Measurements from ENCODE around the gene CACNA1S. TPM values are rescaled to one million over a fixed set of nuclear protein-coding genes. Genes with fewer than 3 reads are reported as not detected.

The CACNA1S gene
- polyA plus RNA-seq, 2 donors, result not detected

- Histone ChIP-seq H3K4me3 (ENCODE audit: low read depth in 1 of 2, low read length in 2 of 2) (no peak overlapping the region), H3K36me3 (ENCODE audit: control insufficient read depth in 2 of 2, insufficient read depth in 2 of 2, low read length in 1 of 2) (no peaks in the 10 kb centered on the region), H3K27me3 (ENCODE audit: control insufficient read depth in 1 of 2, insufficient read depth in 2 of 2, low read length in 2 of 2) (no peaks in the 10 kb centered on the region), H3K27ac (ENCODE audit: low read depth in 2 of 2, low read length in 1 of 2) (no peak overlapping the region), H3K9me3 (ENCODE audit: control insufficient read depth in 2 of 2, insufficient read depth in 1 of 2, low read depth in 1 of 2, low read length in 1 of 2) (no peaks in the 10 kb centered on the region), H3K4me1 (ENCODE audit: control insufficient read depth in 2 of 2, insufficient read depth in 2 of 2, low read length in 1 of 2) (no peaks in the 10 kb centered on the region)
- 84 to 86% methylated on average over 17 of the region's 17 CpGs for WGBS, 2 donors
These were observed 15.0 kb downstream of the CACNA1S start for GRCh38 chr1:201096977-201097856.

GRCh38 chr1:201096041-201096461 lies 16.2 kb downstream of the CACNA1S start:
- no peaks in the 10 kb centered on the region for H3K36me3 ChIP-seq (ENCODE audit: control insufficient read depth in 2 of 2, insufficient read depth in 2 of 2, low read length in 1 of 2)
- WGBS, 2 donors, result 52 to 67% methylated on average over 5 of the region's 5 CpGs
- H3K27ac ChIP-seq (ENCODE audit: low read depth in 2 of 2, low read length in 1 of 2), result no peak overlapping the region
- H3K9me3 ChIP-seq (ENCODE audit: control insufficient read depth in 2 of 2, insufficient read depth in 1 of 2, low read depth in 1 of 2, low read length in 1 of 2), result no peaks in the 10 kb centered on the region
- no peak overlapping the region for H3K4me3 ChIP-seq (ENCODE audit: low read depth in 1 of 2, low read length in 2 of 2)
- no peaks in the 10 kb centered on the region for H3K27me3 ChIP-seq (ENCODE audit: control insufficient read depth in 1 of 2, insufficient read depth in 2 of 2, low read length in 2 of 2)
- H3K4me1 ChIP-seq (ENCODE audit: control insufficient read depth in 2 of 2, insufficient read depth in 2 of 2, low read length in 1 of 2), result no peaks in the 10 kb centered on the region

GRCh38 chr1:201095581-201095980 lies 16.6 kb downstream of the CACNA1S start:
- Histone ChIP-seq H3K9me3 (ENCODE audit: control insufficient read depth in 2 of 2, insufficient read depth in 1 of 2, low read depth in 1 of 2, low read length in 1 of 2) (no peaks in the 10 kb centered on the region), H3K27ac (ENCODE audit: low read depth in 2 of 2, low read length in 1 of 2) (no peak overlapping the region), H3K36me3 (ENCODE audit: control insufficient read depth in 2 of 2, insufficient read depth in 2 of 2, low read length in 1 of 2) (no peaks in the 10 kb centered on the region), H3K4me3 (ENCODE audit: low read depth in 1 of 2, low read length in 2 of 2) (no peak overlapping the region), H3K4me1 (ENCODE audit: control insufficient read depth in 2 of 2, insufficient read depth in 2 of 2, low read length in 1 of 2) (no peaks in the 10 kb centered on the region), H3K27me3 (ENCODE audit: control insufficient read depth in 1 of 2, insufficient read depth in 2 of 2, low read length in 2 of 2) (no peaks in the 10 kb centered on the region)
- 53 to 75% methylated on average over 2 of the region's 2 CpGs for WGBS, 2 donors

GRCh38 chr1:201094832-201095231 lies 17.4 kb downstream of the CACNA1S start:
- no peak overlapping the region for H3K4me3 ChIP-seq (ENCODE audit: low read depth in 1 of 2, low read length in 2 of 2)
- 52 to 55% methylated on average over 4 of the region's 4 CpGs for WGBS, 2 donors

GRCh38 chr1:201093962-201094361 lies 18.3 kb downstream of the CACNA1S start:
- H3K4me3 ChIP-seq (ENCODE audit: low read depth in 1 of 2, low read length in 2 of 2), result no peak overlapping the region
- no peaks in the 10 kb centered on the region for H3K36me3 ChIP-seq (ENCODE audit: control insufficient read depth in 2 of 2, insufficient read depth in 2 of 2, low read length in 1 of 2)
- H3K27me3 ChIP-seq (ENCODE audit: control insufficient read depth in 1 of 2, insufficient read depth in 2 of 2, low read length in 2 of 2), result no peaks in the 10 kb centered on the region
- WGBS, 2 donors, result 69 to 77% methylated on average over 7 of the region's 7 CpGs
- H3K9me3 ChIP-seq (ENCODE audit: control insufficient read depth in 2 of 2, insufficient read depth in 1 of 2, low read depth in 1 of 2, low read length in 1 of 2), result no peaks in the 10 kb centered on the region
- no peak overlapping the region for H3K27ac ChIP-seq (ENCODE audit: low read depth in 2 of 2, low read length in 1 of 2)
- H3K4me1 ChIP-seq (ENCODE audit: control insufficient read depth in 2 of 2, insufficient read depth in 2 of 2, low read length in 1 of 2), result no peaks in the 10 kb centered on the region

More at GRCh38 chr1:201094832-201095231, 17.4 kb downstream of the CACNA1S start:
- Histone ChIP-seq H3K27ac (ENCODE audit: low read depth in 2 of 2, low read length in 1 of 2) (no peak overlapping the region), H3K9me3 (ENCODE audit: control insufficient read depth in 2 of 2, insufficient read depth in 1 of 2, low read depth in 1 of 2, low read length in 1 of 2) (no peaks in the 10 kb centered on the region), H3K4me1 (ENCODE audit: control insufficient read depth in 2 of 2, insufficient read depth in 2 of 2, low read length in 1 of 2) (no peaks in the 10 kb centered on the region), H3K27me3 (ENCODE audit: control insufficient read depth in 1 of 2, insufficient read depth in 2 of 2, low read length in 2 of 2) (no peaks in the 10 kb centered on the region), H3K36me3 (ENCODE audit: control insufficient read depth in 2 of 2, insufficient read depth in 2 of 2, low read length in 1 of 2) (no peaks in the 10 kb centered on the region)

- Histone ChIP-seq H3K4me1 (ENCODE audit: control insufficient read depth in 2 of 2, insufficient read depth in 2 of 2, low read length in 1 of 2) (no peaks in the 10 kb centered on the region), H3K27ac (ENCODE audit: low read depth in 2 of 2, low read length in 1 of 2) (no peak overlapping the region), H3K9me3 (ENCODE audit: control insufficient read depth in 2 of 2, insufficient read depth in 1 of 2, low read depth in 1 of 2, low read length in 1 of 2) (no peaks in the 10 kb centered on the region), H3K27me3 (ENCODE audit: control insufficient read depth in 1 of 2, insufficient read depth in 2 of 2, low read length in 2 of 2) (no peaks in the 10 kb centered on the region), H3K4me3 (ENCODE audit: low read depth in 1 of 2, low read length in 2 of 2) (no peak overlapping the region), H3K36me3 (ENCODE audit: control insufficient read depth in 2 of 2, insufficient read depth in 2 of 2, low read length in 1 of 2) (no peaks in the 10 kb centered on the region)
- WGBS, 2 donors, result 95 to 96% methylated on average over 7 of the region's 7 CpGs
These were observed 18.7 kb downstream of the CACNA1S start for GRCh38 chr1:201093561-201093960.

- Histone ChIP-seq H3K9me3 (ENCODE audit: control insufficient read depth in 2 of 2, insufficient read depth in 1 of 2, low read depth in 1 of 2, low read length in 1 of 2) (no peaks in the 10 kb centered on the region), H3K4me3 (ENCODE audit: low read depth in 1 of 2, low read length in 2 of 2) (no peak overlapping the region), H3K27ac (ENCODE audit: low read depth in 2 of 2, low read length in 1 of 2) (no peak overlapping the region), H3K27me3 (ENCODE audit: control insufficient read depth in 1 of 2, insufficient read depth in 2 of 2, low read length in 2 of 2) (no peaks in the 10 kb centered on the region), H3K36me3 (ENCODE audit: control insufficient read depth in 2 of 2, insufficient read depth in 2 of 2, low read length in 1 of 2) (no peaks in the 10 kb centered on the region), H3K4me1 (ENCODE audit: control insufficient read depth in 2 of 2, insufficient read depth in 2 of 2, low read length in 1 of 2) (no peaks in the 10 kb centered on the region)
- 79 to 84% methylated on average over 3 of the region's 3 CpGs for WGBS, 2 donors
These were observed 19.5 kb downstream of the CACNA1S start for GRCh38 chr1:201092738-201093137.

- no peaks in the 10 kb centered on the region for H3K4me1 ChIP-seq (ENCODE audit: control insufficient read depth in 2 of 2, insufficient read depth in 2 of 2, low read length in 1 of 2)
These were observed 21.0 kb downstream of the CACNA1S start for GRCh38 chr1:201091256-201091655.

GRCh38 chr1:201090541-201090940 lies 21.7 kb downstream of the CACNA1S start:
- no peaks in the 10 kb centered on the region for H3K36me3 ChIP-seq (ENCODE audit: control insufficient read depth in 2 of 2, insufficient read depth in 2 of 2, low read length in 1 of 2)
- 59 to 72% methylated on average over 4 of the region's 4 CpGs for WGBS, 2 donors
- H3K9me3 ChIP-seq (ENCODE audit: control insufficient read depth in 2 of 2, insufficient read depth in 1 of 2, low read depth in 1 of 2, low read length in 1 of 2), result no peaks in the 10 kb centered on the region
- no peaks in the 10 kb centered on the region for H3K4me1 ChIP-seq (ENCODE audit: control insufficient read depth in 2 of 2, insufficient read depth in 2 of 2, low read length in 1 of 2)
- no peaks in the 10 kb centered on the region for H3K27me3 ChIP-seq (ENCODE audit: control insufficient read depth in 1 of 2, insufficient read depth in 2 of 2, low read length in 2 of 2)
- H3K4me3 ChIP-seq (ENCODE audit: low read depth in 1 of 2, low read length in 2 of 2), result no peak overlapping the region
- H3K27ac ChIP-seq (ENCODE audit: low read depth in 2 of 2, low read length in 1 of 2), result no peak overlapping the region

More at GRCh38 chr1:201091256-201091655, 21.0 kb downstream of the CACNA1S start:
- no peak overlapping the region for H3K4me3 ChIP-seq (ENCODE audit: low read depth in 1 of 2, low read length in 2 of 2)
- no peaks in the 10 kb centered on the region for H3K27me3 ChIP-seq (ENCODE audit: control insufficient read depth in 1 of 2, insufficient read depth in 2 of 2, low read length in 2 of 2)
- 86 to 89% methylated on average over 4 of the region's 4 CpGs for WGBS, 2 donors
- no peaks in the 10 kb centered on the region for H3K9me3 ChIP-seq (ENCODE audit: control insufficient read depth in 2 of 2, insufficient read depth in 1 of 2, low read depth in 1 of 2, low read length in 1 of 2)
- H3K36me3 ChIP-seq (ENCODE audit: control insufficient read depth in 2 of 2, insufficient read depth in 2 of 2, low read length in 1 of 2), result no peaks in the 10 kb centered on the region
- no peak overlapping the region for H3K27ac ChIP-seq (ENCODE audit: low read depth in 2 of 2, low read length in 1 of 2)

- Histone ChIP-seq H3K27ac (ENCODE audit: low read depth in 2 of 2, low read length in 1 of 2) (no peak overlapping the region), H3K4me3 (ENCODE audit: low read depth in 1 of 2, low read length in 2 of 2) (no peak overlapping the region), H3K36me3 (ENCODE audit: control insufficient read depth in 2 of 2, insufficient read depth in 2 of 2, low read length in 1 of 2) (no peaks in the 10 kb centered on the region), H3K4me1 (ENCODE audit: control insufficient read depth in 2 of 2, insufficient read depth in 2 of 2, low read length in 1 of 2) (no peaks in the 10 kb centered on the region), H3K9me3 (ENCODE audit: control insufficient read depth in 2 of 2, insufficient read depth in 1 of 2, low read depth in 1 of 2, low read length in 1 of 2) (no peaks in the 10 kb centered on the region), H3K27me3 (ENCODE audit: control insufficient read depth in 1 of 2, insufficient read depth in 2 of 2, low read length in 2 of 2) (no peaks in the 10 kb centered on the region)
- WGBS, 2 donors, result 56 to 74% methylated on average over 5 of the region's 5 CpGs
These were observed 22.6 kb downstream of the CACNA1S start for GRCh38 chr1:201089596-201089995.
